Ishikawa (cell line): ENCODE measurements around the gene LHPP.

Experiments
- CEBPB ChIP-seq: IDR thresholded peaks from 2 replicates; pipeline ENCODE4 v1.6.1; 2012
- CREB1 ChIP-seq: IDR thresholded peaks from 2 replicates; pipeline ENCODE4 v1.6.1; 2012; ENCODE audit warnings: low read depth
- EGR1 ChIP-seq: IDR thresholded peaks from 2 replicates; pipeline ENCODE4 v1.6.1; 2012
- EP300 ChIP-seq: IDR thresholded peaks from 2 replicates; pipeline ENCODE4 v1.6.1; 2012; ENCODE audit warnings: borderline replicate concordance
- FOXM1 ChIP-seq: IDR thresholded peaks from 2 replicates; pipeline ENCODE4 v1.6.1; 2012; ENCODE audit warnings: low read depth, borderline replicate concordance
- MAX ChIP-seq: IDR thresholded peaks from 2 replicates; pipeline ENCODE4 v1.6.1; 2012
- NFIC ChIP-seq: IDR thresholded peaks from 2 replicates; pipeline ENCODE4 v1.6.1; 2012
- RAD21 ChIP-seq: IDR thresholded peaks from 2 replicates; pipeline ENCODE4 v1.6.1; 2012; ENCODE audit warnings: low read depth
- REST ChIP-seq: IDR thresholded peaks from 2 replicates; pipeline ENCODE4 v1.6.1; 2012; ENCODE audit warnings: low read depth, mild to moderate bottlenecking
- TAF1 ChIP-seq: IDR thresholded peaks from 2 replicates; pipeline ENCODE4 v1.6.1; 2012; ENCODE audit warnings: low read depth, mild to moderate bottlenecking
- TCF12 ChIP-seq: IDR thresholded peaks from 2 replicates; pipeline ENCODE4 v1.6.1; 2012; ENCODE audit warnings: low read depth
- TEAD4 ChIP-seq: IDR thresholded peaks from 2 replicates; pipeline ENCODE4 v1.6.1; 2012
- USF1 ChIP-seq: IDR thresholded peaks from 2 replicates; pipeline ENCODE4 v1.6.1; 2012
- YY1 ChIP-seq: IDR thresholded peaks from 2 replicates; pipeline ENCODE4 v1.6.1; 2012; ENCODE audit warnings: low read depth
- ZBTB7A ChIP-seq: IDR thresholded peaks from 2 replicates; pipeline ENCODE4 v1.6.1; 2012; ENCODE audit warnings: low read depth

The LHPP gene

GRCh38 chr10:124484031-124484430 is 22.4 kb downstream of the LHPP start:
- no peak for TF ChIP-seq ZBTB7A
- no peak for TF ChIP-seq USF1
- TF ChIP-seq TEAD4, result no peak
- TF ChIP-seq TAF1, result no peak
- TF ChIP-seq FOXM1, result no peak
- TF ChIP-seq NFIC, result no peak
- TF ChIP-seq MAX, result no peak
- no peak for TF ChIP-seq RAD21
- TF ChIP-seq REST, result no peak
- TF ChIP-seq YY1, result no peak
- TF ChIP-seq CEBPB, result no peak
- no peak for TF ChIP-seq EGR1
- TF ChIP-seq TCF12, result no peak
- no peak for TF ChIP-seq EP300
- TF ChIP-seq CREB1, result no peak

GRCh38 chr10:124484661-124485060 is 23.0 kb downstream of the LHPP start:
- TF ChIP-seq TAF1 (no peak), TCF12 (no peak), NFIC (no peak), FOXM1 (no peak), TEAD4 (no peak), RAD21 (no peak), CREB1 (no peak), MAX (no peak), EP300 (no peak), YY1 (no peak)

- no peak for TF ChIP-seq MAX
- no peak for TF ChIP-seq YY1
- TF ChIP-seq EGR1, result no peak
- no peak for TF ChIP-seq CREB1
- no peak for TF ChIP-seq NFIC
- no peak for TF ChIP-seq EP300
- no peak for TF ChIP-seq TEAD4
- no peak for TF ChIP-seq RAD21
- TF ChIP-seq FOXM1, result no peak
- no peak for TF ChIP-seq ZBTB7A
Measured at GRCh38 chr10:124486635-124487034, 25.0 kb downstream of the LHPP start.

GRCh38 chr10:124491105-124491504 is 29.5 kb downstream of the LHPP start:
- TF ChIP-seq USF1, result no peak
- TF ChIP-seq YY1, result no peak
- TF ChIP-seq CEBPB, result no peak
- no peak for TF ChIP-seq FOXM1
- TF ChIP-seq MAX, result no peak
- no peak for TF ChIP-seq ZBTB7A

GRCh38 chr10:124492266-124492665 is 30.6 kb downstream of the LHPP start:
- no peak for TF ChIP-seq EP300
- TF ChIP-seq EGR1, result no peak
- no peak for TF ChIP-seq MAX
- no peak for TF ChIP-seq YY1
- no peak for TF ChIP-seq CREB1
- TF ChIP-seq REST, result no peak
- TF ChIP-seq ZBTB7A, result no peak
- TF ChIP-seq USF1, result no peak
- TF ChIP-seq TCF12, result no peak
- no peak for TF ChIP-seq TEAD4
- TF ChIP-seq FOXM1, result no peak
- no peak for TF ChIP-seq TAF1
- TF ChIP-seq RAD21, result no peak
- no peak for TF ChIP-seq CEBPB
- no peak for TF ChIP-seq NFIC
